Activated CD8-positive, alpha-beta memory T cell treated with anti-CD3 and anti-CD28 coated beads, Interleukin-2, amount 50 U/mL, for 1 hour (primary cell): ENCODE measurements around the gene SBK1.
"Not testable (repeated sequence)": the region's sequence is repeated elsewhere in the genome, so short reads cannot be mapped to it uniquely, and the experiment has no call there.

Experiments used
- DNase-seq: peaks from one replicate; pipeline ENCODE4 v3.0.0-alpha.2; 2020; ENCODE audit errors: extremely low read depth

The SBK1 gene

GRCh38 chr16:28335678-28336077, 43.4 kb downstream of the SBK1 start:
- not testable (repeated sequence) for DNase-seq

GRCh38 chr16:28336940-28337710, 44.8 kb downstream of the SBK1 start:
- not testable (repeated sequence) for DNase-seq

DNA sequence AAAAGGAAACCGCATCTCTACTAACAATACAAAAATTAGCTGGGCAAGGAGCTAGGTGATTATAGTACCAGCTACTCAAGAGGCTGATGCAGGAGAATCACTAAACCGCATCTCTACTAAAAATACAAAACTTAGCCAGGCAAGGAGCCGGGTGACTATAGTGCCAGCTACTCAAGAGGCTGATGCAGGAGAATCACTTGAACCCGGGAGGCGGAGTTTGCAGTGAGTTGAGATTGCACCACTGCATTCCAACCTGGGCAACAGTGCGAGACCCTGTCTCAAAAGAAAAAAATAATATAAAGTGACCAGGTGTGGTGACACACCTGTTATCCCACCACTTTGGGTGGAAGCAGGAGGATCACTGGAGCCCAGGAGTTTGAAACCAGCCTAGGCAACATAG, 45.9 kb downstream of the SBK1 start:
- DNase-seq, result not testable (repeated sequence)

DNA sequence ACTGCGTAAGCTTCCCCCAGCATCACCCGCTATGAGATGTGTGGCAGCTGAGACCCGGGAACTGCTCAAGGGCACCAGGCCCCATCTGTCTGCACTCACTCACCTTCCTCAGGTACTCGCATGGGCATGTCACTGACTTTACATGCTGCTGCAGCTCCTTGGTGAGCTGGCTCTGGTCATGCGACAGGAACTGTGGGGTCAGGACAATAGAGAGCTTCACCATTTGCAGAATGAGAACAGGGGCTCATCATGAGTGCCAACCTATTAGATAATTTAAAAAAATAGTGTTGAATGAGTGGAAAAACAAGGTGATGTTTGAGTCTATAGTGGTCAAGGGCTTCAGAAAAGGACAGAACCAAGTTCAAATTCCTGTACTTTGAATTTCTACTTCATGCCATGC, 70.3 kb downstream of the SBK1 start:
- not testable (repeated sequence) for DNase-seq

DNA sequence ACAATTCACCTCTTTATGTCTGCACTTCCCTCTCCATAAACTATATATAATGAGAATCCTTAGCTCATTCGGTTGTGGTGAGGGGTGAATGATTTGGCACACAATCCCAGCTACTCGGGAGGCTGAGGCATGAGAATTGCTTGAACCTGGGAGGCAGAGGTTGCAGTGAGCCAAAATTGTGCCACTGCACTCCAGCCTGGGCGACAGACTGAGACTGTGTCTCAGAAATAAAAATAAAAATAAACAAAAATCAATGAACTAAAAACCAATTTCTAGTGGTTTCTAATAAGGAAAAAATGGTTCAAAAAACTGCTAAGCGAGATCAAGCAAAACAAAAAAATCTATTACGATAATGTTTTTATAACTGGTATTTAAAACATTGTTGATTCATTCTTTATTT, 71.1 kb downstream of the SBK1 start, which contains the start of gene NPIPB6:
Gene NPIPB6 (minus strand): TSS at position 101 of the 400 bp plus-strand sequence. CDS start 686 bp downstream, outside the sequence.
- DNase-seq, result not testable (repeated sequence)

- DNase-seq, result not testable (repeated sequence)
Observed at GRCh38 chr16:28364268-28365173, 72.2 kb downstream of the SBK1 start.

DNA sequence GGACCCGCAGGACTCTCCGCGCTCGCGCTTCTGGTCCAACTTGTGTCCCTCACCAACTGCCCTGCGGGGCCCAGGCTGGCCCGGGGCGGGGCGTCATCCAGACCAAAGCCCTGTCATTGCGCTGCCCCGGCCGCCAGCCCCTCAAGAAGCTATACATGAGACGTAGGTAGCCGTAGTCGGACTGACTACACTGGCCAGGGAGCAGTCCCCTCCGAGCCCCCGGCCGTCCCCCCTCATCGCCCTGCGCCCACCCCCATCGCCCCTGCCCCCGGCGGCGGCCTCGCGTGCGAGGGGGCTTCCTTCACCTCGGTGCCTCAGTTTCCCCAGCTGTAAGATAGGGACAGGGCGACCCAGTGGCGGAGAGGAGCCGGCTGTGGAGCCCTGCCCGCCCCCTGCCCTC, 75.6 kb downstream of the SBK1 start:
- not testable (repeated sequence) for DNase-seq
